H1 (cell line): ENCODE measurements around the gene RBP3. TPM values are rescaled to one million over a fixed set of nuclear protein-coding genes. Genes with fewer than 3 reads are reported as not detected.

Source experiments
- CTCF ChIA-PET: fragments of 300-600 bp; sonication (Branson Sonifier 250); formaldehyde crosslinking; loops from one replicate; lab custom pipeline; 2021; ENCODE audit not compliant: partially characterized antibody; lab: Charles Lee
- POLR2A ChIA-PET: fragments of 300-600 bp; sonication (Branson Sonifier 250); formaldehyde crosslinking; loops from one replicate; lab custom pipeline; 2021; ENCODE audit warnings: inconsistent platforms; ENCODE audit not compliant: partially characterized antibody; lab: Charles Lee
- DNase-seq, 2 experiments: peaks; one replicate each; pipeline versions ENCODE4 v3.0.0 to v3.0.0-alpha.2; 2010 to 2022; ENCODE audit warnings: low spot score in 2 of 2, low read depth in 1 of 2, mixed read lengths in 1 of 2
- FAIRE-seq: peaks from 2 replicates; lab custom pipeline; 2011; peaks lifted over from hg19 to GRCh38; lab: Jason Lieb, UNC
- H2AFZ ChIP-seq: 2 replicates; pipeline ENCODE4 v1.8.1; 2012; ENCODE audit warnings: low read length, inconsistent platforms
- H2AK5ac ChIP-seq: 2 replicates; pipeline ENCODE4 v1.6.1; 2013; ENCODE audit warnings: low read depth, low read length
- H2BK120ac ChIP-seq: replicated peaks from 2 replicates; pipeline ENCODE3; 2013; ENCODE audit warnings: low read depth, low read length, inconsistent platforms
- H2BK12ac ChIP-seq: 2 replicates; pipeline ENCODE4 v1.6.1; 2013; ENCODE audit warnings: low read depth, low read length
- H2BK15ac ChIP-seq: 2 replicates; pipeline ENCODE4 v1.6.1; 2013; ENCODE audit warnings: low read length
- H2BK20ac ChIP-seq: 2 replicates; pipeline ENCODE4 v1.6.1; 2013; ENCODE audit warnings: low read length
- H2BK5ac ChIP-seq: 2 replicates; pipeline ENCODE4 v1.6.1; 2013; ENCODE audit warnings: low read depth, low read length
- H3K14ac ChIP-seq: 2 replicates; pipeline ENCODE4 v1.6.1; 2013; ENCODE audit warnings: inconsistent platforms; ENCODE audit not compliant: insufficient read length
- H3K18ac ChIP-seq: 2 replicates; pipeline ENCODE4 v1.6.1; 2013; ENCODE audit warnings: low read length; ENCODE audit errors: extremely low read depth
- H3K23ac ChIP-seq: 2 replicates; pipeline ENCODE4 v1.6.1; 2013; ENCODE audit warnings: inconsistent platforms; ENCODE audit not compliant: insufficient read length
- H3K23me2 ChIP-seq: 2 replicates; pipeline ENCODE4 v1.6.1; 2013; ENCODE audit warnings: low read depth, low read length
- H3K27ac ChIP-seq: 2 replicates; pipeline ENCODE4 v1.6.1; 2011; ENCODE audit warnings: low read depth, low read length, inconsistent platforms
- H3K27me3 ChIP-seq, 4 experiments: replicated peaks in 1 of 4; 1 replicate in 1 of 4; 2 replicates in 3 of 4; pipeline versions ENCODE4 v1.6.1 to v1.8.1; 2011 to 2013; ENCODE audit warnings: low read length in 3 of 4, mild to moderate bottlenecking in 3 of 4, inconsistent platforms in 2 of 4, mixed read lengths in 2 of 4, moderate library complexity in 1 of 4; ENCODE audit not compliant: control insufficient read depth in 3 of 4, insufficient read depth in 3 of 4; ENCODE audit errors: extremely low read depth in 1 of 4
- H3K36me3 ChIP-seq, 4 experiments: 2 replicates each; pipeline versions ENCODE4 v1.6.1 to v1.8.1; 2011 to 2013; ENCODE audit warnings: mild to moderate bottlenecking in 4 of 4, low read length in 3 of 4, moderate library complexity in 2 of 4, control low read depth in 1 of 4, inconsistent platforms in 1 of 4; ENCODE audit not compliant: insufficient read depth in 4 of 4, control insufficient read depth in 2 of 4
- H3K4ac ChIP-seq: replicated peaks from 2 replicates; pipeline ENCODE3; 2013; ENCODE audit warnings: low read length, low read depth, mixed read lengths, inconsistent platforms; ENCODE audit not compliant: insufficient read length
- H3K4me1 ChIP-seq, 4 experiments: replicated peaks in 1 of 4; 1 replicate in 1 of 4; 2 replicates in 3 of 4; pipeline versions ENCODE4 v1.6.1 to v1.8.1; 2011 to 2013; ENCODE audit warnings: low read length in 3 of 4, inconsistent platforms in 2 of 4, mixed read lengths in 1 of 4; ENCODE audit not compliant: insufficient read depth in 4 of 4, control insufficient read depth in 3 of 4
- H3K4me2 ChIP-seq, 2 experiments: 2 replicates each; pipeline versions ENCODE4 v1.6.1 to v1.8.1; 2011 to 2013; ENCODE audit warnings: low read depth in 2 of 2, low read length in 2 of 2, control low read depth in 1 of 2, inconsistent platforms in 1 of 2, mild to moderate bottlenecking in 1 of 2; ENCODE audit not compliant: insufficient read depth in 1 of 2
- H3K4me3 ChIP-seq, 4 experiments: fragments of 200-600, 300-600 bp in 1 of 4; sonication (generic), shearing (Covaris generic), sonication (Bioruptor Twin) in 1 of 4; 2 replicates each; pipeline versions ENCODE4 v1.5.1 to v1.8.1; 2011 to 2016; ENCODE audit warnings: low read length in 4 of 4, low read depth in 3 of 4, control low read depth in 2 of 4, inconsistent platforms in 2 of 4, mild to moderate bottlenecking in 2 of 4, mixed read lengths in 1 of 4, moderate library complexity in 1 of 4; ENCODE audit not compliant: insufficient read depth in 2 of 4; ENCODE audit errors: extremely low read depth in 1 of 4
- H3K56ac ChIP-seq: replicated peaks from 2 replicates; pipeline ENCODE3; 2013; ENCODE audit warnings: low read depth, mild to moderate bottlenecking, mixed read lengths, low read length, inconsistent platforms; ENCODE audit not compliant: insufficient read length
- H3K79me1 ChIP-seq: 2 replicates; pipeline ENCODE4 v1.6.1; 2013; ENCODE audit warnings: low read depth, low read length, control low read depth
- H3K79me2 ChIP-seq, 2 experiments: 2 replicates each; pipeline versions ENCODE4 v1.6.1 to v1.8.1; 2012 to 2013; ENCODE audit warnings: low read length in 2 of 2, mild to moderate bottlenecking in 2 of 2, inconsistent platforms in 1 of 2; ENCODE audit not compliant: insufficient read depth in 2 of 2, control insufficient read depth in 1 of 2
- H3K9ac ChIP-seq, 4 experiments: replicated peaks in 1 of 4; 1 replicate in 1 of 4; 2 replicates in 3 of 4; pipeline versions ENCODE4 v1.6.1 to v1.8.1; 2011 to 2013; ENCODE audit warnings: low read depth in 3 of 4, low read length in 3 of 4, control low read depth in 2 of 4, mild to moderate bottlenecking in 2 of 4, moderate library complexity in 2 of 4, inconsistent platforms in 1 of 4; ENCODE audit errors: extremely low read depth in 1 of 4
- H3K9me3 ChIP-seq, 2 experiments: 2 replicates each; pipeline versions ENCODE4 v1.6.1 to v1.8.1; 2012 to 2013; ENCODE audit warnings: mild to moderate bottlenecking in 2 of 2, moderate library complexity in 2 of 2, control low read depth in 1 of 2, inconsistent platforms in 1 of 2, low read depth in 1 of 2, low read length in 1 of 2, mixed read lengths in 1 of 2; ENCODE audit not compliant: insufficient read depth in 2 of 2
- H4K20me1 ChIP-seq, 2 experiments: replicated peaks in 1 of 2; 2 replicates each; pipeline versions ENCODE3 to v1.8.1; 2011 to 2013; ENCODE audit warnings: inconsistent platforms in 2 of 2, low read length in 2 of 2, mild to moderate bottlenecking in 1 of 2; ENCODE audit not compliant: insufficient read depth in 2 of 2, control insufficient read depth in 1 of 2
- H4K5ac ChIP-seq: 2 replicates; pipeline ENCODE4 v1.6.1; 2013; ENCODE audit warnings: low read length, low read depth, mixed read lengths, inconsistent platforms; ENCODE audit not compliant: insufficient read length
- H4K8ac ChIP-seq: 2 replicates; pipeline ENCODE4 v1.8.0; 2013; ENCODE audit warnings: mild to moderate bottlenecking, moderate library complexity, low read length, inconsistent platforms; ENCODE audit not compliant: insufficient read depth; ENCODE audit errors: extremely low read depth
- H4K91ac ChIP-seq: replicated peaks from 2 replicates; pipeline ENCODE3; 2013; ENCODE audit warnings: low read length, mixed read lengths, inconsistent platforms; ENCODE audit not compliant: insufficient read length
- CHD2 ChIP-seq: IDR thresholded peaks from 2 replicates; pipeline ENCODE4 v1.6.1; 2012; ENCODE audit warnings: low read length, improper control_type of control experiment
- CREB1 ChIP-seq: IDR thresholded peaks from 2 replicates; pipeline ENCODE4 v1.6.1; 2012; ENCODE audit warnings: inconsistent platforms
- HDAC2 ChIP-seq, 2 experiments: fragments of 300-600 bp in 1 of 2; sonication (generic) in 1 of 2; IDR thresholded peaks; 2 replicates each; pipeline ENCODE4 v1.6.1; 2011 to 2012; ENCODE audit warnings: low read depth in 2 of 2, low read length in 2 of 2, mild to moderate bottlenecking in 2 of 2, moderate library complexity in 2 of 2, borderline replicate concordance in 1 of 2, inconsistent platforms in 1 of 2
- JUND ChIP-seq: IDR thresholded peaks from 2 replicates; pipeline ENCODE4 v1.6.1; 2011; ENCODE audit warnings: mild to moderate bottlenecking, improper control_type of control experiment, low read length
- KDM4A ChIP-seq: IDR thresholded peaks from one replicate; pipeline ENCODE4 v1.7.1; 2012; ENCODE audit warnings: low read depth, mild to moderate bottlenecking, moderate library complexity, low read length, inconsistent platforms; ENCODE audit not compliant: severe bottlenecking
- POU5F1 ChIP-seq: IDR thresholded peaks from 2 replicates; pipeline ENCODE4 v1.6.1; 2011; ENCODE audit warnings: low read depth, mild to moderate bottlenecking, low read length, moderate library complexity
- RBBP5 ChIP-seq: IDR thresholded peaks from 2 replicates; pipeline ENCODE4 v1.7.1; 2012; ENCODE audit warnings: low read depth, mild to moderate bottlenecking, inconsistent platforms, low read length, moderate library complexity, borderline replicate concordance
- SIX5 ChIP-seq: IDR thresholded peaks from 2 replicates; pipeline ENCODE4 v1.6.1; 2011; ENCODE audit warnings: mild to moderate bottlenecking, low read depth, low read length
- WGBS, 2 experiments: shearing (Covaris generic) in 1 of 2; methylation state at CpG; one replicate each; pipeline versions ENCODE4 v1.1.6 to v1.1.7; 2013 to 2015; ENCODE audit warnings: low lambda C conversion rate in 2 of 2, mixed read lengths in 2 of 2, inconsistent platforms in 1 of 2, low coverage in 1 of 2, missing lambda C conversion rate in 1 of 2; ENCODE audit not compliant: insufficient replicate concordance in 2 of 2, insufficient coverage in 1 of 2, insufficient read length in 1 of 2; ENCODE audit errors: extremely low coverage in 1 of 2, missing lambda C conversion rate in 1 of 2; 5-methylcytosine and 5-hydroxymethylcytosine counted together
- polyA plus RNA-seq, 7 experiments: library from polyadenylated mRNA; depleted of rRNA in 3 of 7; stranded (reverse) in 5 of 7; unstranded in 2 of 7; fragments of >200 nt in 5 of 7; fragments of 200-250 nt in 2 of 7; gene quantifications; 1 replicate in 5 of 7; 2 replicates in 1 of 7; 4 replicates in 1 of 7; pipeline versions ENCODE4 v1.2.1 to v1.2.3, GENCODE V29; 2011 to 2013; ENCODE audit warnings: missing spikeins in 2 of 7, mixed read lengths in 2 of 7
- total RNA-seq: library from RNA; stranded (reverse); fragmentation: NEBNext Ultra II Directional; extraction: Animal tissue kit (Norgen Biotek cat#: 25700); gene quantifications from 2 replicates; pipeline ENCODE4 v1.2.1, GENCODE V29; 2021
- TF ChIP-seq, protein P1 (sequence below): IDR thresholded peaks from 2 replicates; pipeline ENCODE4 v1.6.1; 2011; ENCODE audit warnings: low read length, improper control_type of control experiment
- TF ChIP-seq, protein P2 (sequence below): IDR thresholded peaks from 2 replicates; pipeline ENCODE4 v1.6.1; 2012; ENCODE audit warnings: low read length, inconsistent platforms

The RBP3 gene
- total and polyA plus RNA-seq, 2 of the 8 experiments (the other 6 are each of a cell fraction or from before 2014, with no cell fraction given), result not detected

GRCh38 chr10:47372726-47373125 lies 24.6 kb downstream of the RBP3 start:
- Histone ChIP-seq H3K4me2 (0 out of 4 replicates have a peak overlapping the region, but pooled peaks of 1 of the 2 experiments have one; percentile 34), H4K20me1 (peaks cover 0 to 1% of the 10 kb centered on the region in 2 experiments), H3K4ac (no peak overlapping the region), H3K79me2 (no peaks in the 10 kb centered on the region), H2BK15ac (no peak overlapping the region), H2AFZ (no peak overlapping the region), H4K91ac (no peak overlapping the region), H3K27ac (no peak overlapping the region), H2BK5ac (no peak overlapping the region), H3K9ac (no peak overlapping the region), H3K18ac (no peak overlapping the region; the same call in 1 of the 2 replicates), H3K14ac (no peak overlapping the region), H3K9me3 (no peaks in the 10 kb centered on the region), H2BK20ac (no peak overlapping the region), H4K8ac (no peak overlapping the region), H3K36me3 (no peaks in the 10 kb centered on the region), H2AK5ac (no peak overlapping the region), H2BK12ac (no peak overlapping the region; the same call in 1 of the 2 replicates), H3K23me2 (no peaks in the 10 kb centered on the region; the same call in 1 of the 2 replicates), H3K4me3 (no peak overlapping the region), H3K56ac (no peak overlapping the region), H3K27me3 (no peaks in the 10 kb centered on the region), H2BK120ac (no peak overlapping the region), H4K5ac (no peak overlapping the region), H3K79me1 (no peaks in the 10 kb centered on the region; the same call in 1 of the 2 replicates), H3K4me1 (peaks cover 0 to 10% (median 5%) of the 10 kb centered on the region in 4 experiments; a peak in 6 of 7 replicates), H3K23ac (no peak overlapping the region)
- 90% methylated on average over 6 of the region's 6 CpGs; no CpG with 5 or more reads in 1 of the 2 experiments for WGBS, 2 experiments
- CTCF ChIA-PET, result interaction anchor here (0.6 to 4.4 kb wide), 6 partner anchors 9 to 1295 kb away, joined by 3 to 42 read pairs (median 3); no protein-coding TSS in a partner anchor
- DNase-seq (peak in 1 of 2 experiments; percentile 37), FAIRE-seq (no peak)
- POLR2A ChIA-PET, result interaction anchor here (1.0 to 3.9 kb wide), 3 partner anchors 9 to 30 kb away, joined by 3 to 14 read pairs (median 4); partner anchors contain the start of gene ZNF488
- no peak for TF ChIP-seq HDAC2 (IDR thresholded peaks at IDR 0.05; ENCODE audit: borderline replicate concordance in 1 of 2, low read depth in 2 of 2, low read length in 2 of 2)
- no peak for TF ChIP-seq CHD2
- TF ChIP-seq RBBP5, result no peak
- TF ChIP-seq, protein P1, sequence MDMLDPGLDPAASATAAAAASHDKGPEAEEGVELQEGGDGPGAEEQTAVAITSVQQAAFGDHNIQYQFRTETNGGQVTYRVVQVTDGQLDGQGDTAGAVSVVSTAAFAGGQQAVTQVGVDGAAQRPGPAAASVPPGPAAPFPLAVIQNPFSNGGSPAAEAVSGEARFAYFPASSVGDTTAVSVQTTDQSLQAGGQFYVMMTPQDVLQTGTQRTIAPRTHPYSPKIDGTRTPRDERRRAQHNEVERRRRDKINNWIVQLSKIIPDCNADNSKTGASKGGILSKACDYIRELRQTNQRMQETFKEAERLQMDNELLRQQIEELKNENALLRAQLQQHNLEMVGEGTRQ, result no peak
- TF ChIP-seq KDM4A, result no peak
- TF ChIP-seq SIX5, result no peak
- TF ChIP-seq, protein P2, sequence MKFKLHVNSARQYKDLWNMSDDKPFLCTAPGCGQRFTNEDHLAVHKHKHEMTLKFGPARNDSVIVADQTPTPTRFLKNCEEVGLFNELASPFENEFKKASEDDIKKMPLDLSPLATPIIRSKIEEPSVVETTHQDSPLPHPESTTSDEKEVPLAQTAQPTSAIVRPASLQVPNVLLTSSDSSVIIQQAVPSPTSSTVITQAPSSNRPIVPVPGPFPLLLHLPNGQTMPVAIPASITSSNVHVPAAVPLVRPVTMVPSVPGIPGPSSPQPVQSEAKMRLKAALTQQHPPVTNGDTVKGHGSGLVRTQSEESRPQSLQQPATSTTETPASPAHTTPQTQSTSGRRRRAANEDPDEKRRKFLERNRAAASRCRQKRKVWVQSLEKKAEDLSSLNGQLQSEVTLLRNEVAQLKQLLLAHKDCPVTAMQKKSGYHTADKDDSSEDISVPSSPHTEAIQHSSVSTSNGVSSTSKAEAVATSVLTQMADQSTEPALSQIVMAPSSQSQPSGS, result no peak
- TF ChIP-seq JUND, result no peak
- no peak for TF ChIP-seq POU5F1
- TF ChIP-seq CREB1, result no peak
